BLaER1 treated with 17β-estradiol and CSF1 and Interleukin-3, amounts not matched to agents 10 nM and 100 nM (cell line): Measurements from ENCODE around the gene PRMT3.

Experiments used
- H3K27ac ChIP-seq, 11 experiments: shearing (Covaris generic); formaldehyde crosslinking; 2 replicates each; pipeline ENCODE4 v1.8.1; 2022
- H3K27me3 ChIP-seq, 11 experiments: shearing (Covaris generic); formaldehyde crosslinking; 2 replicates each; pipeline ENCODE4 v1.8.1; 2022
- H3K36me3 ChIP-seq, 11 experiments: shearing (Covaris generic); formaldehyde crosslinking; 2 replicates each; pipeline ENCODE4 v1.8.1; 2022
- H3K4me1 ChIP-seq, 10 experiments: shearing (Covaris generic); formaldehyde crosslinking; 2 replicates each; pipeline ENCODE4 v1.8.1; 2022
- H3K4me2 ChIP-seq, 11 experiments: shearing (Covaris generic); formaldehyde crosslinking; 2 replicates each; pipeline ENCODE4 v1.8.1; 2022
- H3K4me3 ChIP-seq, 10 experiments: shearing (Covaris generic); formaldehyde crosslinking; 2 replicates each; pipeline ENCODE4 v1.8.1; 2022
- H3K9ac ChIP-seq, 11 experiments: shearing (Covaris generic); formaldehyde crosslinking; 2 replicates each; pipeline ENCODE4 v1.8.1; 2022
- H3K9me3 ChIP-seq, 11 experiments: shearing (Covaris generic); formaldehyde crosslinking; replicated peaks in 1 of 11; 2 replicates each; pipeline ENCODE4 v1.8.1; 2022
- H4K20me1 ChIP-seq, 11 experiments: shearing (Covaris generic); formaldehyde crosslinking; 2 replicates each; pipeline ENCODE4 v1.8.1; 2022
- Cebpa-rat ChIP-seq, 11 experiments: shearing (Covaris generic); IDR thresholded peaks; 2 replicates each; pipeline ENCODE4 v1.8.1; 2022

The PRMT3 gene

GRCh38 chr11:20397281-20397680 is 9.8 kb downstream of the PRMT3 start:
- Histone ChIP-seq H3K27me3 (no peaks in the 10 kb centered on the region), H3K4me2 (no peak overlapping the region), H4K20me1 (peaks cover 0 to 10% (median 0%) of the 10 kb centered on the region in 11 experiments; a peak in 4 of 22 replicates), H3K27ac (no peak overlapping the region), H3K9me3 (no peaks in the 10 kb centered on the region), H3K36me3 (peaks cover 67 to 100% (median 77%) of the 10 kb centered on the region in 11 experiments), H3K9ac (no peak overlapping the region), H3K4me3 (no peak overlapping the region), H3K4me1 (peaks cover 0 to 4% (median 0%) of the 10 kb centered on the region in 10 experiments; a peak in 2 of 20 replicates)
- no peak for TF ChIP-seq Cebpa-rat (IDR thresholded peaks at IDR 0.05)

- Histone ChIP-seq H3K4me1 (peaks cover 0 to 4% (median 0%) of the 10 kb centered on the region in 10 experiments; a peak in 2 of 20 replicates), H3K27ac (no peak overlapping the region), H3K9me3 (no peaks in the 10 kb centered on the region), H3K4me3 (no peak overlapping the region), H3K9ac (no peak overlapping the region), H4K20me1 (peaks cover 0 to 11% (median 0%) of the 10 kb centered on the region in 11 experiments; a peak in 4 of 22 replicates), H3K36me3 (peaks cover 67 to 100% (median 78%) of the 10 kb centered on the region in 11 experiments), H3K27me3 (no peaks in the 10 kb centered on the region), H3K4me2 (no peak overlapping the region)
- TF ChIP-seq Cebpa-rat (IDR thresholded peaks at IDR 0.05): no peak
These were observed 12.0 kb downstream of the PRMT3 start for GRCh38 chr11:20399498-20399897.

DNA sequence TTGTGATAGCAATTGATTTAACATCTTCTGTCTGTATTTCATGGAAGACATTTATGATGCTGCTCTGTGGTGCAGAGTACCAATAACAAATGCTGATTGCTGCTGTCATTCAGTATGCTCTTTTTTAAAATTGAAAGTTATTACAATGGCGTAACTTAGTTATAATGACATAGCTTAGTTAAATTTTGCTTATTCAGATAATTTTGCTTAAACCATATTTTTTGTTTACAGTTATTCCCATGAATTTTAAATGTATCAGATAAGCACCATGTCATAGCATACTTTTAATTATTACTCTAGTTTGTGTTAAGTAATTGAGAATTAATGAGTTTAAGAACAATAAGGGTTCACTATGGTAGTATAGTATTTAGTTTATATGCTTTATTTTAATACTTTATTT is 15.5 kb downstream of the PRMT3 start:
- TF ChIP-seq Cebpa-rat (IDR thresholded peaks at IDR 0.05): no peak
- no peak overlapping the region for H3K9ac ChIP-seq
- no peak overlapping the region for H3K27ac ChIP-seq
- H3K4me3 ChIP-seq: no peak overlapping the region
- peaks cover 0 to 5% (median 0%) of the 10 kb centered on the region in 11 experiments; a peak in 3 of 22 replicates for H4K20me1 ChIP-seq
- H3K36me3 ChIP-seq: peaks cover 66 to 100% (median 79%) of the 10 kb centered on the region in 11 experiments
- no peaks in the 10 kb centered on the region for H3K4me1 ChIP-seq
- no peaks in the 10 kb centered on the region for H3K27me3 ChIP-seq
- no peak overlapping the region for H3K4me2 ChIP-seq
- no peaks in the 10 kb centered on the region for H3K9me3 ChIP-seq

DNA sequence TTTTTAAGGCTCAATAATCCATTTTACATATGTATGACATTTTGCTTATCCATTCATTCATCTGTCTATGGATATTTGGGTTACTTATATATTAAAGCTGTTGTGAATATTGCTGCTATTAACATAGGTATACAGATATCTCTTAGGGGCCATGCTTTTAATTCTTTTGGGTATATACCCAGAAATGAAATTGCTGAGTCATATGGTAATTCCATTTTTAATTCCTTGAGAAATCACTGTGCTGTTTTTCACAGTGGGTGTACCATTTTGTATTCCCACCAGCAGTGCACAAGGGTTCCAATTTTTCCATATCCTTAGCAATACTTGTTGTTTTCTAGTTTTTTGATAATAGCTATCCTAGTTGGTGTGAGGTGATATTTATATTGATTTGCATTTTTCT is 19.0 kb downstream of the PRMT3 start:
- H3K27ac ChIP-seq: no peak overlapping the region
- H3K4me2 ChIP-seq: no peak overlapping the region
- no peaks in the 10 kb centered on the region for H3K9me3 ChIP-seq
- no peak overlapping the region for H3K9ac ChIP-seq
- no peak overlapping the region for H3K4me3 ChIP-seq
- peaks cover 0 to 5% (median 0%) of the 10 kb centered on the region in 11 experiments; a peak in 1 of 22 replicates for H4K20me1 ChIP-seq
- no peak for TF ChIP-seq Cebpa-rat (IDR thresholded peaks at IDR 0.05)
- no peaks in the 10 kb centered on the region for H3K27me3 ChIP-seq
- 0 out of 20 replicates have a peak, but pooled peaks cover 0 to 8% (median 0%) of the 10 kb centered on the region in 10 experiments for H3K4me1 ChIP-seq
- H3K36me3 ChIP-seq: peaks cover 69 to 99% (median 83%) of the 10 kb centered on the region in 11 experiments

DNA sequence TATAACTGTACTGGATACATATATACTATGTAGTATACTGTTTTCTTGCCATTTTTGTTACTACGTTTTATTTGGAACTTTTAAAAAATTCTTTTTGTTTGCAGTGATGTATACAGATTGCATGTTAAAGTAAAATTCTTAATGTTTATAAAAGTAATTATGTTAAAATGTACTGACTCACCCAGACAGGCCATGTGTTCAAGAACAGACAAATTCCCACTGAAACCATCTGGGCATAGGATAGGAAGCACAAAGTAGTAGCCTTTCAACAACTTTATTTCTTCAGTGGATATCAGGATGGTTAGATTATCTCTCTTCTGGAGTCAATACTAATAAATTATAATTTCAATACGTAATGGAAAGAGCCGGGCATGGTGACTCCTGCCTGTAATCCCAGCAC is 19.8 kb downstream of the PRMT3 start:
- Histone ChIP-seq H3K9ac (no peak overlapping the region), H3K4me2 (no peak overlapping the region), H3K9me3 (no peaks in the 10 kb centered on the region), H3K4me1 (0 out of 20 replicates have a peak, but pooled peaks cover 0 to 8% (median 0%) of the 10 kb centered on the region in 10 experiments), H4K20me1 (peaks cover 0 to 5% (median 0%) of the 10 kb centered on the region in 11 experiments; a peak in 1 of 22 replicates), H3K4me3 (no peak overlapping the region), H3K36me3 (peaks cover 66 to 99% (median 85%) of the 10 kb centered on the region in 11 experiments), H3K27me3 (no peaks in the 10 kb centered on the region), H3K27ac (no peak overlapping the region)
- no peak for TF ChIP-seq Cebpa-rat (IDR thresholded peaks at IDR 0.05)

DNA sequence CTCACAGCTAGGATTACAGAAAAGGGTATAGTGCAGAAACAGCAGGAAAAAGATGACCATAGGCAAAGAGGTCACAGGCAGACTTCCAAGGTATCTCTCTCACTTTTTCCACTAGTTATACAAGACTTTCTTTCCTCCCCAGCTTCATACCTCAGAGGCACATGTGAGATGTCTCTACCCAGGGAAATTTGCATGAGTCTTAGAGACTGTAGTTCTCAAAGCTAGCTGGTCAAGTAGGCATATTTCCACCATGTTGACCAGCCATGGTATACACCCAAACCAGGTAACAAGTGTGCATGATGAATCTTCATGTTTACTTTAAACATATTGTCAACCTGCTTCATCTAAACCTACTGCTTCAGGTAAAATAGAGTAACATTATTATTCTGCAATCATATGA is 27.9 kb downstream of the PRMT3 start:
- Histone ChIP-seq H3K36me3 (peaks cover 52 to 100% (median 74%) of the 10 kb centered on the region in 11 experiments), H4K20me1 (peaks cover 0 to 7% (median 0%) of the 10 kb centered on the region in 11 experiments; a peak in 3 of 22 replicates), H3K27me3 (no peaks in the 10 kb centered on the region), H3K27ac (no peak overlapping the region), H3K4me3 (no peak overlapping the region), H3K9ac (no peak overlapping the region), H3K4me2 (no peak overlapping the region), H3K9me3 (no peaks in the 10 kb centered on the region), H3K4me1 (0 out of 20 replicates have a peak, but pooled peaks cover 0 to 8% (median 0%) of the 10 kb centered on the region in 10 experiments)
- TF ChIP-seq Cebpa-rat (IDR thresholded peaks at IDR 0.05): no peak

DNA sequence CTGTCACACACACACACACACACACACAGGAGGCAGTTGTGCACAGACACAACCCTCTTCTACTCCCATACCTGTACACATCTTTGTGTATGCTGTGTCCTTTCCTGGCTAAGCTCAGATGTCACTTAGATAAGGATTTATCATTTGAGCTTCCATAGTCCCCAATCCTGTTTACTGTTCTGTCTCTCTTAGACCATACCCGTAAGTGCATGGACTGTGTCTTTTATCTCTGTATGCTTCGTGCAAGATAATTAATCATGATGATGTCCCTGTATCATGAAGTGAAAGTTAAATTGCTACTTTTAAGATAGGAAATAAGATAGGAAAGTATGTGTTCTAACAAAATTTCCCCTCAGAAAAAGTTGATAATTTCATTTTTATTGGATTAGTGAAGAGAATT is 30.3 kb downstream of the PRMT3 start:
- no peak overlapping the region for H3K4me2 ChIP-seq
- no peak for TF ChIP-seq Cebpa-rat (IDR thresholded peaks at IDR 0.05)

GRCh38 chr11:20421946-20422345 is 34.4 kb downstream of the PRMT3 start:
- Histone ChIP-seq H3K27ac (no peak overlapping the region), H3K4me2 (no peak overlapping the region), H3K4me3 (no peak overlapping the region), H3K36me3 (peaks cover 51 to 93% (median 76%) of the 10 kb centered on the region in 11 experiments), H3K27me3 (no peaks in the 10 kb centered on the region), H3K9me3 (no peaks in the 10 kb centered on the region), H3K9ac (no peak overlapping the region), H3K4me1 (no peaks in the 10 kb centered on the region), H4K20me1 (peaks cover 0 to 7% (median 0%) of the 10 kb centered on the region in 11 experiments; a peak in 1 of 22 replicates)
- TF ChIP-seq Cebpa-rat (IDR thresholded peaks at IDR 0.05): no peak

More for the DNA sequence above, 30.3 kb downstream of the PRMT3 start:
- no peak overlapping the region for H3K27ac ChIP-seq
- no peak overlapping the region for H3K4me3 ChIP-seq
- H3K9me3 ChIP-seq: no peaks in the 10 kb centered on the region
- H3K4me1 ChIP-seq: no peaks in the 10 kb centered on the region
- H3K9ac ChIP-seq: no peak overlapping the region
- H3K36me3 ChIP-seq: peaks cover 53 to 100% (median 91%) of the 10 kb centered on the region in 11 experiments
- peaks cover 0 to 7% (median 0%) of the 10 kb centered on the region in 11 experiments; a peak in 3 of 22 replicates for H4K20me1 ChIP-seq
- H3K27me3 ChIP-seq: no peaks in the 10 kb centered on the region

GRCh38 chr11:20429216-20429615 is 41.7 kb downstream of the PRMT3 start:
- Histone ChIP-seq H3K27ac (no peak overlapping the region), H4K20me1 (peaks cover 0 to 5% (median 0%) of the 10 kb centered on the region in 11 experiments; a peak in 4 of 22 replicates), H3K4me1 (no peaks in the 10 kb centered on the region), H3K4me3 (no peak overlapping the region), H3K4me2 (no peak overlapping the region), H3K9ac (no peak overlapping the region), H3K36me3 (peaks cover 31 to 79% (median 55%) of the 10 kb centered on the region in 11 experiments), H3K27me3 (no peaks in the 10 kb centered on the region), H3K9me3 (no peaks in the 10 kb centered on the region; a peak in 1 of 22 replicates)
- TF ChIP-seq Cebpa-rat (IDR thresholded peaks at IDR 0.05): no peak

GRCh38 chr11:20438637-20439036 is 51.1 kb downstream of the PRMT3 start:
- Histone ChIP-seq H3K4me3 (no peak overlapping the region), H4K20me1 (peaks cover 0 to 20% (median 5%) of the 10 kb centered on the region in 11 experiments; a peak in 8 of 22 replicates), H3K4me2 (no peak overlapping the region), H3K9ac (no peak overlapping the region), H3K27me3 (no peaks in the 10 kb centered on the region), H3K4me1 (no peaks in the 10 kb centered on the region), H3K9me3 (no peaks in the 10 kb centered on the region; a peak in 1 of 22 replicates), H3K27ac (no peak overlapping the region), H3K36me3 (peaks cover 42 to 66% (median 54%) of the 10 kb centered on the region in 11 experiments)
- no peak for TF ChIP-seq Cebpa-rat (IDR thresholded peaks at IDR 0.05)
